Body of pancreas (tissue), 4 donors: ENCODE data around the gene HCFC1R1.

Experiments used
- POLR2A ChIP-seq, 3 donors: fragments of 450-650 bp; IDR thresholded peaks; one replicate each; pipeline ENCODE4 v1.6.1; 2016; ENCODE audit warnings: antibody characterized with exemption in 3 of 3, mild to moderate bottlenecking in 2 of 3
- TF ChIP-seq, protein P1 (sequence below), 7 experiments: fragments of 450-650 bp in 4 of 7; fragments of 200-600 bp in 3 of 7; sonication (generic) in 3 of 7; IDR thresholded peaks; one replicate each; pipeline ENCODE4 v1.5.1; 2016 to 2019; ENCODE audit warnings: antibody characterized with exemption in 7 of 7

DNA sequence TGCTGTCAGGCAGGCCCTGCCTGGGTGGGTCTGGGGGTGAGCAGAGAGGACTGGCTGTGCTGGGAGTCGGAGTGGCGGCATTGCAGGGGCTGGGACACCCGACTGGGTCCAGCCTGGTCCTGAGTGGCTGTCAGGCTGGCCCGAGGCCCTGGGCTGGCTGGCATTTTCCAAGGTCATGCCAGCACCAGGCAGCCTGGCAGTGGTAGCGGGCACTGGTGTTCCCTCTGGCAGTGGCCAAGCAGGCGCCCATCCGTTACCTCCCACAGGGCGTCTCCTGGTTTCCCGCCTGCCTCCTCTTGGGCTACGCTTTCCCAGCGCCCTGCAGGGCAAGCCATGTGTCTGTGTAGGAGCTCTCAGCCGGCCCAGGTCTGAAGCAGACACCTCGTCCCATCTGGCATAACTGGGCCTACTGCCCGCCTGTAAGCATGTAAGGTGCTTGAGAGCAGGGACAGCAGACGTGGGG is 37.8 kb downstream of the HCFC1R1 start:
- TF ChIP-seq POLR2A (IDR thresholded peaks at IDR 0.05), result peak in 1 of 3 donors; percentile 17
- TF ChIP-seq, protein P1, sequence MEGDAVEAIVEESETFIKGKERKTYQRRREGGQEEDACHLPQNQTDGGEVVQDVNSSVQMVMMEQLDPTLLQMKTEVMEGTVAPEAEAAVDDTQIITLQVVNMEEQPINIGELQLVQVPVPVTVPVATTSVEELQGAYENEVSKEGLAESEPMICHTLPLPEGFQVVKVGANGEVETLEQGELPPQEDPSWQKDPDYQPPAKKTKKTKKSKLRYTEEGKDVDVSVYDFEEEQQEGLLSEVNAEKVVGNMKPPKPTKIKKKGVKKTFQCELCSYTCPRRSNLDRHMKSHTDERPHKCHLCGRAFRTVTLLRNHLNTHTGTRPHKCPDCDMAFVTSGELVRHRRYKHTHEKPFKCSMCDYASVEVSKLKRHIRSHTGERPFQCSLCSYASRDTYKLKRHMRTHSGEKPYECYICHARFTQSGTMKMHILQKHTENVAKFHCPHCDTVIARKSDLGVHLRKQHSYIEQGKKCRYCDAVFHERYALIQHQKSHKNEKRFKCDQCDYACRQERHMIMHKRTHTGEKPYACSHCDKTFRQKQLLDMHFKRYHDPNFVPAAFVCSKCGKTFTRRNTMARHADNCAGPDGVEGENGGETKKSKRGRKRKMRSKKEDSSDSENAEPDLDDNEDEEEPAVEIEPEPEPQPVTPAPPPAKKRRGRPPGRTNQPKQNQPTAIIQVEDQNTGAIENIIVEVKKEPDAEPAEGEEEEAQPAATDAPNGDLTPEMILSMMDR (IDR thresholded peaks at IDR 0.05), result peak in 2 of 7 experiments; percentile 3 to 9
